ENCODE measurements around the gene LNX1.

DNA sequence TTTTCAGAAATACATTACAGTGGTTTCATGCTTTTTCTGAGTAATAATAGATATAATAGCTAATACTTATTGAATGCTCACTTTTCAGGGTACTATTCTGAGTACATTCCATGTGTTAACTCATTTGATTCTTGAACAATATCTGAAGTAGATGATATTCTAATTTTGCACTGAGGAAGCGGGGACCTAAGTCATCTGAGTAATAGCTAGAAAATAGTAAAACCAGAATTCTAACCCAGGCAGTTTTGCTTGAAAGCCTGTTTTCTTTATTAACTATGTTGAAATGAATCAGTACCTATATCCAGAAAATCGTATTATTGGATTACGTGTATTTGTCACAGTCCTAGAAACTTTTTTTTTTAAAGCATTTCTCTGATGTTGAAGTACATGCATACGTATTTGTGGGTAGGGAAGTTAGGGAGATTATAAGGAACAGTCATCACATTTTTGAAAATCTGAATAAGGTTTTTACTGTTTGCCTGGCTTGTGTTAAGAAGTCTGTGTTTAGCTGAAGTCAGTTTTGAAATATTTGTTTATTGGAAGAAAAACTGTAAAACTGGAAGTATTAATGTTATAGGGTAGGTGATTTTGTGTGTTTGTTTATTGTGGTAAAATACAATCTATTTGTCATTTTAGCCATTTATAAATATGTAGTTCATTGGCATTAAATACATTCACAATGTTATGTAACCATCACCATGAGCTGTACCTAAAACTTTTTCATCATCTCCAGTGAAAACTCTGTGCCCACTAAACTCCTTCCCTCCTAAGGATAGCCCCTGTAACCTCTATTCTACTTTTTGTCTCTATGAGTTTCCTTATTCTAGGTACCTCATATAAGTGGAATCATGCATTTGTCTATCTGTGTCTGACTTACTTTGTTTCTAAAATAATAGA is 158.5 kb downstream of the LNX1 start:
- no peak for TF ChIP-seq EZH2 (IDR thresholded peaks at IDR 0.05)
- TF ChIP-seq, protein P1, sequence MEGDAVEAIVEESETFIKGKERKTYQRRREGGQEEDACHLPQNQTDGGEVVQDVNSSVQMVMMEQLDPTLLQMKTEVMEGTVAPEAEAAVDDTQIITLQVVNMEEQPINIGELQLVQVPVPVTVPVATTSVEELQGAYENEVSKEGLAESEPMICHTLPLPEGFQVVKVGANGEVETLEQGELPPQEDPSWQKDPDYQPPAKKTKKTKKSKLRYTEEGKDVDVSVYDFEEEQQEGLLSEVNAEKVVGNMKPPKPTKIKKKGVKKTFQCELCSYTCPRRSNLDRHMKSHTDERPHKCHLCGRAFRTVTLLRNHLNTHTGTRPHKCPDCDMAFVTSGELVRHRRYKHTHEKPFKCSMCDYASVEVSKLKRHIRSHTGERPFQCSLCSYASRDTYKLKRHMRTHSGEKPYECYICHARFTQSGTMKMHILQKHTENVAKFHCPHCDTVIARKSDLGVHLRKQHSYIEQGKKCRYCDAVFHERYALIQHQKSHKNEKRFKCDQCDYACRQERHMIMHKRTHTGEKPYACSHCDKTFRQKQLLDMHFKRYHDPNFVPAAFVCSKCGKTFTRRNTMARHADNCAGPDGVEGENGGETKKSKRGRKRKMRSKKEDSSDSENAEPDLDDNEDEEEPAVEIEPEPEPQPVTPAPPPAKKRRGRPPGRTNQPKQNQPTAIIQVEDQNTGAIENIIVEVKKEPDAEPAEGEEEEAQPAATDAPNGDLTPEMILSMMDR (IDR thresholded peaks at IDR 0.05) = no peak

Data from neural progenitor cell (in vitro differentiated cells).